Small intestine (tissue), 7 donors: Measurements from ENCODE around the gene FBXL4. TPM values are rescaled to one million over a fixed set of nuclear protein-coding genes. Genes with fewer than 3 reads are reported as not detected.

ENCODE experiments used
- DNase-seq, 2 donors: peaks; one replicate each; pipeline versions ENCODE4 v3.0.0 to v3.0.0-alpha.2; 2013
- FAIRE-seq: peaks from 2 replicates; lab custom pipeline; 2012; peaks lifted over from hg19 to GRCh38; lab: Jason Lieb, UNC
- H3K27ac ChIP-seq, 3 donors: one replicate each; pipeline ENCODE4 v1.5.1; 2013; ENCODE audit warnings: low read length in 2 of 3, mild to moderate bottlenecking in 2 of 3, control low read depth in 1 of 3, inconsistent platforms in 1 of 3, low read depth in 1 of 3, moderate library complexity in 1 of 3
- H3K27me3 ChIP-seq, 3 donors: one replicate each; pipeline ENCODE4 v1.6.1; 2013; ENCODE audit warnings: low read length in 3 of 3, inconsistent platforms in 1 of 3; ENCODE audit not compliant: control insufficient read depth in 3 of 3, insufficient read depth in 3 of 3
- H3K36me3 ChIP-seq, 3 donors: one replicate each; pipeline ENCODE4 v1.6.1; 2013; ENCODE audit warnings: low read length in 3 of 3, inconsistent platforms in 1 of 3, low read depth in 1 of 3, mild to moderate bottlenecking in 1 of 3, moderate library complexity in 1 of 3; ENCODE audit not compliant: control insufficient read depth in 3 of 3, insufficient read depth in 2 of 3
- H3K4me1 ChIP-seq, 3 donors: one replicate each; pipeline ENCODE4 v1.6.1; 2013; ENCODE audit warnings: low read length in 2 of 3, inconsistent platforms in 1 of 3, low read depth in 1 of 3, mild to moderate bottlenecking in 1 of 3, moderate library complexity in 1 of 3; ENCODE audit not compliant: control insufficient read depth in 3 of 3, insufficient read depth in 2 of 3
- H3K4me3 ChIP-seq, 3 donors: one replicate each; pipeline ENCODE4 v1.5.1; 2013; ENCODE audit warnings: low read length in 3 of 3, control low read depth in 1 of 3, inconsistent platforms in 1 of 3, low read depth in 1 of 3, mild to moderate bottlenecking in 1 of 3, moderate library complexity in 1 of 3
- H3K9me3 ChIP-seq, 2 donors: one replicate each; pipeline ENCODE4 v1.6.1; 2013; ENCODE audit warnings: low read depth in 1 of 2, low read length in 1 of 2; ENCODE audit not compliant: control insufficient read depth in 2 of 2, insufficient read depth in 1 of 2
- WGBS, 3 donors: extraction: QIAGEN DNeasy Blood & Tissue Kit; methylation state at CpG; one replicate each; pipeline ENCODE4 v1.1.7; 2013; 5-methylcytosine and 5-hydroxymethylcytosine counted together
- polyA plus RNA-seq, 4 donors: library from polyadenylated mRNA; stranded (reverse) in 3 of 4; unstranded in 1 of 4; fragments of 200-250 nt in 3 of 4; fragments of 120-200 nt in 1 of 4; gene quantifications; one replicate each; pipeline versions ENCODE4 v1.2.1 to v1.2.3, GENCODE V29; 2013
- donor health status: healthy with polysubstance abuse.
- donor health status: control.
- donor health status: control.
- donor health status: Bipolar disorder and iron deficiency.
- donor health status: healthy.

Gene FBXL4
- polyA plus RNA-seq, 4 donors = 3.1 to 17.4 (median 4.6) TPM

- FAIRE-seq = no peak
- H3K4me3 ChIP-seq = no peak overlapping the region
- no peak overlapping the region for H3K27ac ChIP-seq
- 6 to 11% (median 7%) methylated on average over 43 to 44 of the region's 44 CpGs for WGBS, 3 donors
- peaks cover 0 to 3% (median 2%) of the 10 kb centered on the region in 3 donors for H3K4me1 ChIP-seq
- H3K9me3 ChIP-seq = no peaks in the 10 kb centered on the region
- no peaks in the 10 kb centered on the region for H3K36me3 ChIP-seq
- H3K27me3 ChIP-seq = peaks cover 0 to 85% (median 53%) of the 10 kb centered on the region in 3 donors
- no peak for DNase-seq
Observed at GRCh38 chr6:98842342-98843180, 105.2 kb downstream of the FBXL4 start.

DNA sequence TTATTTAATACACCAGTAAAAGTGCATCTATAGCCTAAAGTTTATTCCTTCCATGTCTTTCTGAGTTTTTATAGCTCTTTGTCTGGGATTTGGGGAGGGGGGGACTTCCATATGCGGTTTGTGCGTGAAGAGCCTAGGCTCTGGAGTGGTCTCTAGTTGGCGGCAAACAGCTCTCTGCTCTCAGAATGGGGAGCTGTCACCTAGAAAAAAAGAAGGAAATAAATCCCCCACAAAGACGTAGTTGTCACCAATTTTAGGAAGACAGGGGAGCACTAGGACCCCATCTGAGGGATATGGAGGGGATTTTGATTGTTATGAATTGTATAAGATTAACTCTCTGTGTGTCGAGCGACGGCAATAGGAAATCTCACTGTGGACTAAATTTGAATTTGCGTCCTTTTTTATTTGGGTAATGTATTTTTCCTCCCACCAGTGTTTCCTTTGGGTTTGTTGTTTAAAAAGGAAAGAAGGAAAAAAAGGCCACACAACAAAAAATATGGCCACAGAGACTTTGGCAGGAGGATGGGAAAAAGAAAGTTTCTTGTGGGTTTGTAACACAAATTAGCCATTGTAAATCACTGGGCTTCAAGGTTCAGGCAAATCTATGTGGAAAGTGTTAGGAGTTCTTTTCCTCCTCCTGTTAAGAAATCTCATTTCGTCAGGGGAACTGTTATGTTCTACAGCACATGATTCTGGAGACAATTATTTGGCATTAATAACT is 106.0 kb downstream of the FBXL4 start:
- Histone ChIP-seq H3K9me3 (no peaks in the 10 kb centered on the region), H3K27me3 (peaks cover 0 to 85% (median 46%) of the 10 kb centered on the region in 3 donors), H3K4me3 (no peak overlapping the region), H3K36me3 (no peaks in the 10 kb centered on the region), H3K27ac (no peak overlapping the region), H3K4me1 (peaks cover 0 to 3% (median 2%) of the 10 kb centered on the region in 3 donors)
- DNase-seq (no peak), FAIRE-seq (no peak)
- WGBS, 3 donors = 13 to 17% (median 16%) methylated on average over 9 of the region's 9 CpGs

DNA sequence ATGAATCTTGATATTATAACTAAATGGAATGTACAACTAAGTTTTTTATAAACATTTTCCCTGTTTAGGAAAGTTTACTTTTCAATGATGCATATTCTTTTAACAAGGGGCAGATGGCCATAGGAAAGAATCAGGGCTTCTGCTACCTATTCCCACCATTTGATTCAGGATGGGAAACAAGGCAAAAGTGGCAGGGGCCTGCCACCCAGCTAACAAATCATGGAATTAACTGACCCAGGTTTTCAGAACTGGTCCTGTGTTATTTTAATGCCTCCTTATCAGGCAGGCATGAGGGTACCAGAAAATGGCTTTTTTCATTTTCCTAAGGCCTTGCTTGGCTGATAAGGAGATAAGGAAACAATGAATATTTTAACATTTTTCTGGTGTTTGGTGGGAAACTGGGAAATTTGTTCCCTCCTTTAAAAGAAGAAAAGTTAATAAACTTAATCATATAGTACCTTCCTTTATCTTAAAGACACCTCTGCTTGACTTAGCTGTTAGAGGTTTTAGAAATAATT is 106.7 kb downstream of the FBXL4 start:
- no peak for DNase-seq
- no peak overlapping the region for H3K4me3 ChIP-seq
- H3K27ac ChIP-seq = no peak overlapping the region
- FAIRE-seq = no peak
- H3K27me3 ChIP-seq = peaks cover 0 to 85% (median 48%) of the 10 kb centered on the region in 3 donors
- H3K4me1 ChIP-seq = peaks cover 0 to 3% (median 2%) of the 10 kb centered on the region in 3 donors
- H3K9me3 ChIP-seq = no peaks in the 10 kb centered on the region
- H3K36me3 ChIP-seq = no peaks in the 10 kb centered on the region

GRCh38 chr6:98840385-98840784 is 107.4 kb downstream of the FBXL4 start:
- no peaks in the 10 kb centered on the region for H3K36me3 ChIP-seq
- H3K27me3 ChIP-seq = peaks cover 0 to 85% (median 50%) of the 10 kb centered on the region in 3 donors
- 37 to 48% (median 45%) methylated on average over 6 of the region's 6 CpGs for WGBS, 3 donors
- H3K4me1 ChIP-seq = peaks cover 0 to 7% (median 2%) of the 10 kb centered on the region in 3 donors
- no peak for FAIRE-seq
- H3K9me3 ChIP-seq = no peaks in the 10 kb centered on the region
- no peak for DNase-seq
- no peak overlapping the region for H3K27ac ChIP-seq
- no peak overlapping the region for H3K4me3 ChIP-seq

DNA sequence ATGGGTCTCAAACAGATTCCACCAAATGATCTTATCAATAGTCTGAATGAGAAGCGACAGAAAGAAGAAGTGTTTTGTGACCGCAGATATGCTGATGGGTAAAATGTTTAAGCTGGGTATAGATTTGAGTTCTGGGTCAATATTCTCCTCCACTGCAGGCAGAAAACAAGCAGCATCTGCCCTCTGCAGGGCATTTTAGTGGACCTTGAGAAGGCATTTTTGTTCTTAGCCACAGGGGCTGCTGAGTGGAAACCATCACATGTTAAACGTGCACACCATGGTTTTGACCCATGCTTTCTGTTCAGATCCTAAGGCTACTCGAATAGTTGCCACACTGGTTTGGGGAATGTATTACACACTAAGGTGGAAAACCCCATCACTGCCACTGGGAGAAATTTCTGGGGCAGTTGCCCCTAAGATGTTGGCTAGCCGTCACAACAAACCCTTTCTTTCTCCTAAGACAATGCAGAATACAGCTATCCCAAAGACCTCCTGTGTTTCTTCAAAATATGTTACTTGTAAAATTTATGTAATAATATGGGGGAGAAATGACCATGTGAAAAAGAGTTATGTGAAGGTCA is 107.9 kb downstream of the FBXL4 start:
- H3K27me3 ChIP-seq = peaks cover 3 to 84% (median 45%) of the 10 kb centered on the region in 3 donors
- no peak overlapping the region for H3K4me3 ChIP-seq
- H3K4me1 ChIP-seq = peaks cover 0 to 5% (median 0%) of the 10 kb centered on the region in 3 donors
- DNase-seq (no peak), FAIRE-seq (no peak)
- WGBS, 3 donors = 15 to 22% (median 17%) methylated on average over 5 of the region's 5 CpGs
- no peaks in the 10 kb centered on the region for H3K36me3 ChIP-seq
- no peak overlapping the region for H3K27ac ChIP-seq
- H3K9me3 ChIP-seq = no peaks in the 10 kb centered on the region

- H3K4me3 ChIP-seq = no peak overlapping the region
- FAIRE-seq = no peak
- H3K36me3 ChIP-seq = no peaks in the 10 kb centered on the region
- DNase-seq = no peak
- H3K27me3 ChIP-seq = peaks cover 3 to 83% (median 44%) of the 10 kb centered on the region in 3 donors
- peaks cover 0 to 7% (median 0%) of the 10 kb centered on the region in 3 donors for H3K4me1 ChIP-seq
- no peak overlapping the region for H3K27ac ChIP-seq
- WGBS, 3 donors = 18 to 28% (median 23%) methylated on average over 1 of the region's 1 CpG
- no peaks in the 10 kb centered on the region for H3K9me3 ChIP-seq
Observed at GRCh38 chr6:98838975-98839374, 108.8 kb downstream of the FBXL4 start.

DNA sequence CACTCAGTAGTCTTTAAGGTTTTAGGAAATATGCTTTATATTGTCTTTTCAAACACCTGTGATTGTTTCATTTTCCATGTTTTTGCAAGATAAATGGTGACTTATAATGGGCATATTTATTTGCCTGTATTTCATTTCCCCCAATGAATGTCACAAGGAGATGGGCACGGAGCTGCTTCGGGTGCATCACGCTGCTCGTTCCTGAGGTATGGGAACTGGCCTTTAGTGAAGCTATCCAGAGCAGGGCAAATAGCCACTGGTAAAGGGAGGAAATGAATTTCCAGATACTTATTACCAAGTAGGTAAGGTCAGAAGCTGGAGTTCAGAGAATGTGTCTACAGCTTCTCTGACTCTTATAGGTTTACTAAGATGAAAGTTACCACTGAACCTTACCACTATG is 109.7 kb downstream of the FBXL4 start:
- Histone ChIP-seq H3K4me3 (no peak overlapping the region), H3K9me3 (no peaks in the 10 kb centered on the region), H3K36me3 (no peaks in the 10 kb centered on the region), H3K27ac (no peak overlapping the region), H3K27me3 (peaks cover 3 to 83% (median 39%) of the 10 kb centered on the region in 3 donors), H3K4me1 (peaks cover 0 to 11% (median 0%) of the 10 kb centered on the region in 3 donors)
- 19 to 28% (median 23%) methylated on average over 4 of the region's 4 CpGs for WGBS, 3 donors
- DNase-seq (no peak), FAIRE-seq (no peak)
